ENCODE measurements around the gene TMEM245. TPM values are rescaled to one million over a fixed set of nuclear protein-coding genes. Genes with fewer than 3 reads are reported as not detected.

TMEM245 gene
- 45.5 and 46.0 TPM in 2 replicates for total RNA-seq (2014; rRNA removed; shearing (Covaris generic))

- peak; percentile 99 for DNase-seq (ENCODE audit: low spot score)
Observed at GRCh38 chr9:109119439-109120203, at the start of gene TMEM245. Gene TMEM245, minus strand, starts transcription at chr9:109119947. Its CDS starts 34 bp downstream, at chr9:109119913.

DNA sequence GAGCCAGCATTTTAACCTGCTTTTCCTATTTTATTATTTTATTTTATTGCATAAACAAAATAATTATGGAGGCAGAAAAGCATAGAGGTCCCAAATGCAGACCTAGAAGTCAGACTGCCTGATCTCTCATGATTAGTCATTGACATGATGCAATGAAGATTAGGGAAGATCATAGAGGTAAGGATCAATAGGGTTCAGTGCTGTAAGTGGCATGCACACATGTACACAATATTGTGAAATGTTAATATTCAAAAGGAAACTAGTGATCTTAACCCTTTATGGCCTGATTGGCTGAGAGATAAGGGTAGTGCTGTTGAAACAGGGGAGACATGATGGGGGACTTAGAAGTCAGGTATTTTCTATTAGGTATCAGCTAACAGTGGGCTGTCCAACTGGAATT is 48.4 kb upstream of the TMEM245 start:
- DNase-seq (ENCODE audit: low spot score): no peak

GRCh38 chr9:109167716-109168115 is 48.0 kb upstream of the TMEM245 start:
- DNase-seq (ENCODE audit: low spot score): no peak

DNA sequence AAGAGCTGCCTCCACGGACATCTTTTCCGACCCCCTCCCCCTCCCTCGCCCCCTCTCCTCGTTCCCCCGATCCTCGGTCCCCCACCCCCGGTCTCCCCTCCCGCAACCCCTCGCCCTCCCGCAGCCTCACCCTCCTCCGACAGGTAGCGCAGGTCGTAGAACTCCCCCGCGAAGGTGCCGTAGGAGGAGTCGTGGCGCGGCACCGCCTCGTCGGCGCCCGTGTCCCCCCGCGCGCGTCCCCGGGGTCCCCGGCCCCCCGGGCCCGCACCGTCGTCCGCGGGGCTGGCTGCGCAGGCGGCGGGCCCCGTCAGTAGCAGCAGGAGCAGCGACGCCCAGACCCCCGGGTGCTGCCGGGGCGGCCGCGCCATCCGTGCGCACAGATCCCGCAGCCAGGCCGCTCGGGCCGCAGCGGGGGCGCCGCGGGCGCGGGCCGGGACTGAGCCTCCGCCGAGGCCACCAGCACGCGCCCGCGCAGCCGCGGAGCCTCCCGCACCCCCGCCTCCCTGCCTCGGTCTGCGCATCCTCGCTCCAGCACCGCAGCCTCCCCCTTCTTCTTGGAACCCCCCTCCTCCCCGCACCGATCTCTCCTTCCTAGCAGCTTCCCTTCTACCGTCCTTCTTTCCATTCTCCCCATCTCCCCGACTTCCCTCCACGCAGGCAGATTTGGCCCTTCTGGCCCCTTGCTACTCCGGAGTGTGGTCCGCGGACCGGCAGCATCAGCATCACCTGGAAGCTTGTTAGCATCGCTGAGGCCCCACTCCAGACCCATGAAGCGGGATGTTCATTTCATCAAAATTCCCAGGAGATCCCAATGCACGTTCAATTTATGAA is 47.2 kb upstream of the TMEM245 start, which contains the start of gene FRRS1L:
TSS of gene FRRS1L (minus strand) at position 479 of the 831 bp plus-strand sequence. CDS start at position 368, 111 bp downstream.
- DNase-seq (ENCODE audit: low spot score): no peak

DNA sequence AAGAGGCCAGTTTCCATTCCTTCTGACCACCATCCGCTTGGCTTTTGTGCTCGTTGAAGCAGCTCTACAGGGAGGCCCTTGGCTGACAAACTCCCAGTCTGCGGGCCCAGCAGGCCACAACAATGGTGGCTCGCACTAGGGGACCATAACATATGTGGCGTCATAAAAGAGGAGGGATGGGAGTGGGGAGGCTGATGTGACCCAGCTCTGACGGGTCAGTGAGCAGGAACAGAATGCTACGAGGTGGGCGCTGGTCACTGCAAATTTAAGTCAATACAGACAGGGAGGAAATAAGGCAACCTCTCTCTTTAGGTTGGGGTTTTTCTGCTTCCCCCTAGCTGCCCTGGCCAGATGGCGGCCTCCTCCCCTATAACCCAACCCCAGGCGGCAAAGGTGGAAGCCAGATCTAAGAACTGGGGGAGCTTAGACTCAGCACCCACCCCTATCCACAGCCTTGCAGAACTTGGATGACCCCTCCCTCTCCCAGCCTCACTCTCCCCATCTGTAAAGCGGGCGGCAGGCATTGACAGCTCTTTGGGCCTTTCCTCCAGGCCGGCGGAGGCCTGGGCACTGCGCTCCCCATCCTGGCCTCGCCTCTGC is 46.5 kb upstream of the TMEM245 start:
- DNase-seq (ENCODE audit: low spot score): no peak

DNA sequence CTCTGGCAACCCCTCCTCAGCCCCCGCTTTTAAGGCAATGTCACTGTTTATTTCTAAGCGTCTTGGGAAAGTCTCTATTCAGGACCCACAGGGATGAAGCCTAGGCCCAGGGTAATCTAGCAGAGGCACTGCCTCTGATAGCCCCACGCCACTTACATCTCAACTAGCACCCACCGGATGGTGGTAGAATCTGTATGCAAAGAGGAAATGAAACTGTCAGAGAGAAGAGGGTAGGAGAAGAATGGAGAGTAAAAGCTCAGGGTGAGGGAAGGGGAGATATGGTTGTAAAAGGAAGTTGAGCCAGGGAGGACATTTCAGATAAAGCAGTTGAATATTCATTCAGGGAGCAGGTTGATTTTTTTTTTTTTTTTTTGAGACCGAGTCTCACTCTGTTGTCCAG is 44.3 kb upstream of the TMEM245 start:
- no peak for DNase-seq (ENCODE audit: low spot score)

GRCh38 chr9:109163194-109163593 is 43.4 kb upstream of the TMEM245 start:
- no peak for DNase-seq (ENCODE audit: low spot score)

DNA sequence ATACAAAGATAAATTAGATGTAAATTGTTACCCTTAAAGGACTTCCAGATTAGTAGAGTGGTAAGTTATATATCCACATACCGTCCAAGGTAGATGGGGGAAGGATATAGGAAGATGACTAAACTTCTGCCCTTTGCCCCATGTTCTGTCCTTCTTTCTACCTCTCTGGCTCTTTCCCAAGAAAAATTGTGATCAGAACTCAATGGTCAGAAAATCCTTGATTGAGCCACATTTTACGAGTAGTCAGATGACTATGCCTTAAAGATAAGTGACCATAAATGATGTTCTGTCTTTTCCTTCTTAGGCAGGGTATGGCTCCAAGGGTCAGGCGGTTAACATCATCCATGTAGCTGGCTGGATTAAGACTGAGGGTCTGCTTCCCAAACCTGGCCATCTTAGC is 42.9 kb upstream of the TMEM245 start:
- DNase-seq (ENCODE audit: low spot score): no peak

GRCh38 chr9:109161471-109161870 is 41.7 kb upstream of the TMEM245 start:
- no peak for DNase-seq (ENCODE audit: low spot score)

DNA sequence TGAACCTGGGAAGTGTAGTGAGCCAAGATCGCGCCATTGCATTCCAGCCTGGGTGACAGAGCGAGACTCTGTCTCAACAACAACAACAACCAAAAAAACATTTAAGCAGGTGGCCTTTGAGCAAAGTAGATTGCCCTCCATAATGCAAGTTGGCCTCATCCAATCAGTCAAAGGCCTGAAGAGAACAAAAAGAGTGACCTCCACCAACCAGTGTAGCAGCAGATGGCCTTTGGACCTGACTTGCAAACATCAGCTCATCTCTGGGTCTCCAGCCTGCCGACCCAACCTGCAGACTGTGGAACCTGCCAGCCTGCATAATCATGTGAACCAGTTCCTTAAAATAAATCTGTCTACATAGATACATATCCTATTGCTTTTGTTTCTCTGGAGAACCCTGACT is 39.8 kb upstream of the TMEM245 start:
- DNase-seq (ENCODE audit: low spot score): no peak

- no peak for DNase-seq (ENCODE audit: low spot score)
Observed at GRCh38 chr9:109158651-109159050, 38.9 kb upstream of the TMEM245 start.

GRCh38 chr9:109156708-109157107 is 37.0 kb upstream of the TMEM245 start:
- no peak for DNase-seq (ENCODE audit: low spot score)

DNA sequence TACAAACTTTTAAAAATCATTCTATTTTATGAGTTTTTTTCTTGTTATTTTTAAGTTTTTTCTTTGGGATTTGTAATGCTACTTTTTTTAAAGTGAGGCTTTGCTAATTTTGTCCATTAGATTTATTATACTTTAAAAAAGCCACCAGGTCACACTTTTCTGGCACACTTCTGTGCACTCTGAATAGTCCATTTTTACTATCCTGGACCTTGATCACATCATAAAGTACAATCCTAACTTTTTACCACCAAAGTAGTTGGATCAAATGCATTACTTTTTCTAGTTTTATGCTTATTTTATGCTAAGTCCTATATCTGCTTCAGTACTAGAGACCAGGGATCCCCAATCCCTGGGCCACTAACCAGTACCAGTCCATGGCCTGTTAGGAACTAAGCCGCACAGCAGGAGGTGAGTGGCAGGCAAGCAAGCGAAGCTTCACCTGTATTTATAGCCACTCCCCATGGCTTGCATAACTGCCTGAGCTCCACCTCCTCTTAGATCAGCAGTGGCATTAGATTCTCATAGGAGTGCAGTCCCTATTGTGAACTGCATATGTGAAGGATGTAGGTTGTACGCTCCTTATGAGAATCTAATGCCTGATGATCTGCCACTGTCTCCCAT is 31.3 kb upstream of the TMEM245 start:
- DNase-seq (ENCODE audit: low spot score): no peak

- no peak for DNase-seq (ENCODE audit: low spot score)
Observed at GRCh38 chr9:109149722-109150121, 30.0 kb upstream of the TMEM245 start.

DNA sequence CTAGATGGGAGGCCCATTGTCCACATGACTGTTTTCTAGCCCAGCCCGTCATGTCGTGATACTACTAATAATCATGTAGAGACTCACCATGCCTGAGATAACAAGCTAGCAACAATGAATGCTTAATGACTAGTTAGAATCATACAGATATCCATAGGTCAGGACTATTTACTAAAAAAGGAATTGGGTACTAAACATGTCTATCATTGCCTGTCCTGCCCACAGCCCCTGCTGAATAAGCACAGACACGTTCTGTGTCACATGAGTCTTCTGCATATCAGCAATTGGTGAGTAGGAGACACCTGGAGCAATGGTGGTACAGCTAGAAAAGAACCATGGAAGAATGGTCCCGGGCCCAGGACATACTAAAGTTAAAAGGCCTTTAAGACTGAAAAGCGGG is 29.3 kb upstream of the TMEM245 start:
- no peak for DNase-seq (ENCODE audit: low spot score)

GRCh38 chr9:109145051-109145450 is 25.3 kb upstream of the TMEM245 start:
- DNase-seq (ENCODE audit: low spot score): no peak

DNA sequence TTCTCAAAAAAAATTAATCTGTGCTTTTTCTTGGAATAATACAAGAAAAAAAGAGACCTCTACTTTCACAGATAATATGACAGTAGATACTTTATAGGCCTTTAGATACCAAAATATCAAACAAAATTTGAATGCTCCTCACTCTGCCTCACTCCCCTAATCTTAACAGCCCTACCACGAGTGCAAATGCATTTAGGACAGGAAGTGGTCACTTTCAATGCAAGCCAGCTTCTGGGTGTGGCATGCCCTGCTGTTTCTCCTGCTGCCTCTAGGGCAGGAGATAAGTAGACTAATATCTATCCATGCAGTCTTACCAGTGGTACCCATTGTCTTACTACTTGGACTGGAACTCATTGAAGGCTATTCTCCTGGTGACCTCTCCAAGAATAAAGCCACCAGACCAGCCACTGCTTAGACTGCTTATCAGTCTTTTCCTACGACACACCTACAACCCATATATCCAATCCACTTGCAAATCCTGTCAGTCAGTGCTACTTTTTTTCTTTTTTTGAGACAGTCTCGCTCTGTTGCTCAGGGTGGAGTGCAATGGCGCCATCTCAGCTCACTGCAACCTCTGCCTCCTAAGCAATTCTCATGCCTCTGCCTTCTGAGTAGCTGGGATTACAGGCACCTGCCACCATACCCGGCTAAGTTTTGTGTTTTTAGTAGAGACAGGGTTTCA is 24.3 kb upstream of the TMEM245 start:
- DNase-seq (ENCODE audit: low spot score): peak; percentile 91

GRCh38 chr9:109141375-109141774 is 21.6 kb upstream of the TMEM245 start:
- no peak for DNase-seq (ENCODE audit: low spot score)

GRCh38 chr9:109139851-109140250 is 20.1 kb upstream of the TMEM245 start:
- no peak for DNase-seq (ENCODE audit: low spot score)

DNA sequence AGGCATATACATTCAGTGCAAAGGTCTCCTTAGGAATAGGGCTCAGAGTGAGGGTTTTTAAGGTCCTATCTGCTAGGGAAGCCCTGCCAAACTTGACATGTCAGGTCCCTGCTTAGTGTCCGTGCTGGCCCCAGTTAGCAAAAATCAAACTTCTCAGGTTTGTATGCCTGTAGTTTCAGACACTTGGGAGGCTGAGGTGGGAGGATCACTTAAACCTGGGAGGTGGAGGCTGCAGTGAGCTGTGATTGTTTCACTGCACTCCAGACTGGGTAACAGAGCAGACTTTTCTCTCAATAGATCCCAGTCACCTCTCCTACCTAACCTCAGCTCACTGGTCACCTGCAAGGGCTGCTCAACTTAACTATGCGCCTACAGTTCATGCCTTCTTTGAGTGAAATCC is 18.7 kb upstream of the TMEM245 start:
- no peak for DNase-seq (ENCODE audit: low spot score)

GRCh38 chr9:109134167-109134578 is 14.4 kb upstream of the TMEM245 start:
- no peak for DNase-seq (ENCODE audit: low spot score)

All from A172 (cell line).